K562 (cell line): ENCODE measurements around the gene GPR176. TPM values are rescaled to one million over a fixed set of nuclear protein-coding genes. Genes with fewer than 3 reads are reported as not detected.

Source experiments
- ATAC-seq: fragments of 200-7000 bp; cut with Tn5 transposase; 3 replicates; pipeline ENCODE4 v1.9.1; 2020; ENCODE audit warnings: moderate library complexity
- BruUV-seq: library from RNA; stranded (reverse); fragments of 400-500 nt; replicated peaks from 2 replicates; lab custom pipeline; 2021; lab: Mats Ljungman, UMichigan
- CTCF ChIA-PET: fragments of 300-600 bp; formaldehyde crosslinking; extraction: SDS; loops from one replicate; lab custom pipeline; 2021; ENCODE audit warnings: low intra/inter-chr PET ratio; lab: Yijun Ruan, JAX
- POLR2A ChIA-PET: fragments of 300-600, 350-650 bp; sonication (Branson Sonifier 250); formaldehyde crosslinking; extraction: SDS; loops from one replicate; lab custom pipeline; 2021; ENCODE audit warnings: antibody characterized with exemption, inconsistent platforms; lab: Yijun Ruan, JAX
- DNase-seq, 4 experiments: peaks; one replicate each; pipeline versions ENCODE4 v3.0.0 to v3.0.0-alpha.2; 2011 to 2018; ENCODE audit warnings: low spot score in 3 of 4, mixed read lengths in 3 of 4; ENCODE audit errors: extremely low read depth in 1 of 4
- FAIRE-seq: peaks from 2 replicates; lab custom pipeline; 2011; peaks lifted over from hg19 to GRCh38; lab: Jason Lieb, UNC
- H2AFZ ChIP-seq: 2 replicates; pipeline ENCODE4 v1.6.0; 2011; ENCODE audit warnings: low read depth, low read length, control low read depth, inconsistent platforms
- H3K27ac ChIP-seq: fragments of 200-600 bp; 3 replicates; pipeline ENCODE4 v1.8.0; 2011; ENCODE audit warnings: low read depth, mild to moderate bottlenecking, control low read depth, inconsistent platforms, low read length, moderate library complexity, mixed read lengths; ENCODE audit errors: extremely low read depth
- H3K27me3 ChIP-seq, 2 experiments: fragments of 300-600 bp in 1 of 2; 2 replicates in 1 of 2; 3 replicates in 1 of 2; pipeline versions ENCODE4 v1.6.0 to v1.8.0; 2011; ENCODE audit warnings: inconsistent platforms in 2 of 2, low read length in 2 of 2, mild to moderate bottlenecking in 1 of 2, mixed read lengths in 1 of 2, moderate library complexity in 1 of 2; ENCODE audit not compliant: control insufficient read depth in 2 of 2, insufficient read depth in 2 of 2
- H3K36me3 ChIP-seq: fragments of 300-600 bp; 3 replicates; pipeline ENCODE4 v1.8.0; 2011; ENCODE audit warnings: mild to moderate bottlenecking, low read length, inconsistent platforms; ENCODE audit not compliant: control insufficient read depth, insufficient read depth
- H3K4me1 ChIP-seq, 2 experiments: fragments of 200-600 bp in 1 of 2; replicated peaks in 1 of 2; 2 replicates in 1 of 2; 3 replicates in 1 of 2; pipeline versions ENCODE4 v1.5.1 to v1.8.0; 2011; ENCODE audit warnings: inconsistent platforms in 2 of 2, low read length in 2 of 2, mild to moderate bottlenecking in 1 of 2, mixed read lengths in 1 of 2, moderate library complexity in 1 of 2; ENCODE audit not compliant: control insufficient read depth in 2 of 2, insufficient read depth in 2 of 2
- H3K4me2 ChIP-seq: 2 replicates; pipeline ENCODE4 v1.6.1; 2011; ENCODE audit warnings: low read length, control low read depth, inconsistent platforms, mixed read lengths; ENCODE audit not compliant: insufficient read depth
- H3K4me3 ChIP-seq: fragments of 200-600 bp; sonication (generic), shearing (Covaris generic); 2 replicates; pipeline ENCODE4 v1.5.1; 2016; ENCODE audit warnings: control low read depth, inconsistent platforms
- H3K79me2 ChIP-seq: fragments of 200-600 bp; 3 replicates; pipeline ENCODE4 v1.8.0; 2011; ENCODE audit warnings: low read length, inconsistent platforms; ENCODE audit not compliant: control insufficient read depth, insufficient read depth
- H3K9ac ChIP-seq, 2 experiments: 2 replicates each; pipeline versions ENCODE4 v1.6.0 to v1.6.1; 2011; ENCODE audit warnings: low read depth in 2 of 2, low read length in 2 of 2, control low read depth in 1 of 2, inconsistent platforms in 1 of 2, mild to moderate bottlenecking in 1 of 2, mixed read lengths in 1 of 2; ENCODE audit not compliant: insufficient read depth in 1 of 2
- H3K9me1 ChIP-seq: one replicate; pipeline ENCODE4 v1.6.0; 2011; ENCODE audit warnings: inconsistent platforms, mild to moderate bottlenecking, low read length, moderate library complexity; ENCODE audit not compliant: control insufficient read depth, insufficient read depth
- H3K9me3 ChIP-seq: replicated peaks from 2 replicates; pipeline ENCODE4 v1.5.1; 2011; ENCODE audit warnings: low read depth, low read length, inconsistent platforms; ENCODE audit not compliant: control insufficient read depth, insufficient read depth
- H4K20me1 ChIP-seq: replicated peaks from 2 replicates; pipeline ENCODE4 v1.6.1; 2011; ENCODE audit warnings: low read length, inconsistent platforms, mixed read lengths; ENCODE audit not compliant: control insufficient read depth, insufficient read depth
- BDP1 ChIP-seq: IDR thresholded peaks from 3 replicates; pipeline ENCODE4 v1.6.1; 2011; ENCODE audit not compliant: insufficient read length, insufficient read depth
- BHLHE40 ChIP-seq: IDR thresholded peaks from 2 replicates; pipeline ENCODE4 v1.6.1; 2011; ENCODE audit warnings: low read length, improper control_type of control experiment
- ELF1 ChIP-seq: fragments of 200-800 bp; sonication (Bioruptor generic); IDR thresholded peaks from 2 replicates; pipeline ENCODE4 v1.6.1; 2016; ENCODE audit warnings: missing genetic modification characterization, missing compliant biosample characterization
- FOS ChIP-seq: IDR thresholded peaks from 3 replicates; pipeline ENCODE4 v1.6.1; 2011; ENCODE audit not compliant: insufficient read length; ENCODE audit errors: extremely low read depth
- ID3 ChIP-seq, 2 experiments: fragments of 250-450 bp in 1 of 2; fragments of 450-650 bp in 1 of 2; sonication (Bioruptor Pico) in 1 of 2; IDR thresholded peaks; 2 replicates each; pipeline versions ENCODE4 v1.6.1 to v1.8.0; 2016 to 2021; ENCODE audit warnings: mild to moderate bottlenecking in 2 of 2, moderate library complexity in 2 of 2, missing compliant biosample characterization in 1 of 2, missing genetic modification characterization in 1 of 2
- KLF13 ChIP-seq: fragments of 450-650 bp; IDR thresholded peaks from 2 replicates; pipeline ENCODE4 v1.6.1; 2016; ENCODE audit warnings: missing genetic modification characterization, low read depth, mild to moderate bottlenecking, missing compliant biosample characterization, moderate library complexity, borderline replicate concordance
- MLX ChIP-seq, 2 experiments: fragments of 450-650 bp in 1 of 2; sonication (generic) in 1 of 2; formaldehyde crosslinking; conservative IDR thresholded peaks; 2 replicates each; pipeline versions ENCODE4 v1.4.0 to v1.8.1; 2020 to 2022; ENCODE audit warnings: mild to moderate bottlenecking in 1 of 2, missing genetic modification reagents in 1 of 2
- SPI1 ChIP-seq: IDR thresholded peaks from 2 replicates; pipeline ENCODE4 v1.6.1; 2011; ENCODE audit warnings: low read depth, low read length, control low read depth, borderline replicate concordance
- ZBTB17 ChIP-seq: fragments of 450-650 bp; formaldehyde crosslinking; IDR thresholded peaks from 2 replicates; pipeline ENCODE4 v1.4.0; 2020; ENCODE audit warnings: mild to moderate bottlenecking
- ZBTB40 ChIP-seq, 2 experiments: fragments of 450-650 bp in 1 of 2; sonication (generic) in 1 of 2; formaldehyde crosslinking in 1 of 2; IDR thresholded peaks; 2 replicates each; pipeline versions ENCODE4 v1.7.1 to v1.9.0; 2016 to 2022; ENCODE audit warnings: inconsistent platforms in 1 of 2, mild to moderate bottlenecking in 1 of 2, missing genetic modification reagents in 1 of 2
- ZNF76 ChIP-seq: fragments of 250-450 bp; sonication (Bioruptor Pico); IDR thresholded peaks from 2 replicates; pipeline ENCODE4 v1.4.0; 2020; ENCODE audit warnings: mild to moderate bottlenecking, moderate library complexity, borderline replicate concordance
- WGBS: fragments of 100-300 bp; shearing (Covaris generic); methylation state at CpG from one replicate; pipeline ENCODE4 v1.1.6; 2016; ENCODE audit warnings: low coverage, mixed read lengths; ENCODE audit not compliant: insufficient coverage; ENCODE audit errors: missing lambda C conversion rate; 5-methylcytosine and 5-hydroxymethylcytosine counted together
- in situ Hi-C: fragments of 300-500 bp; cut with MboI; formaldehyde crosslinking; loops from 4 replicates; pipeline ENCODE4 v1.15.0; 2018; ENCODE audit warnings: inconsistent platforms, mixed read lengths
- intact Hi-C: fragments of 100-400 bp; cut with micrococcal nuclease; formaldehyde crosslinking; loops from 2 replicates; pipeline ENCODE4 v1.14.2; 2022
- polyA plus RNA-seq, 8 experiments: library from polyadenylated mRNA; depleted of rRNA in 4 of 8; stranded (reverse) in 5 of 8; unstranded in 3 of 8; fragments of >200 nt; fragmentation: Nextera tagmentation in 2 of 8; fragmentation: Illumina TruSeq in 1 of 8; extraction: Ambion mirVana in 2 of 8; extraction: Trizol in 1 of 8; gene quantifications; 2 replicates each; pipeline versions ENCODE4 v1.2.1 to v1.2.3, GENCODE V29; 2011 to 2014; ENCODE audit warnings: inconsistent platforms in 1 of 8, missing spikeins in 1 of 8
- total RNA-seq, 7 experiments: library from RNA; depleted of rRNA in 6 of 7; stranded (reverse); fragments of >200 nt in 6 of 7; fragmentation: Illumina TruSeq in 2 of 7; extraction: Trizol in 2 of 7; gene quantifications; 2 replicates each; pipeline versions ENCODE4 v1.2.1 to v1.2.3, GENCODE V29; 2011 to 2021; ENCODE audit warnings: low replicate concordance in 1 of 7

The GPR176 gene
- total and polyA plus RNA-seq, 9 of the 15 experiments (the other 6 are each of a cell fraction or from before 2014, with no cell fraction given), result 0.03 to 1.2 (median 0.76) TPM

- no peak for TF ChIP-seq ID3 (CRISPR knock-in tag; IDR thresholded peaks at IDR 0.05)
- TF ChIP-seq ID3 (tag; IDR thresholded peaks at IDR 0.05), result no peak
- TF ChIP-seq KLF13 (tag), result no peak
- TF ChIP-seq BHLHE40, result no peak
- no peak for TF ChIP-seq ZNF76 (CRISPR knock-in tag)
- TF ChIP-seq FOS, result no peak
- no peak for TF ChIP-seq MLX (CRISPR knock-in tag; conservative IDR thresholded peaks at IDR 0.05)
- TF ChIP-seq SPI1, result no peak
Observed at GRCh38 chr15:39834256-39834655, 85.8 kb downstream of the GPR176 start (continued).

GRCh38 chr15:39833515-39833981 lies 86.5 kb downstream of the GPR176 start:
- no peaks in the 10 kb centered on the region for H3K4me1 ChIP-seq
- intact Hi-C loops, result no loop called here
- H3K4me2 ChIP-seq, result no peak overlapping the region
- no peak overlapping the region for H3K9ac ChIP-seq
- H3K36me3 ChIP-seq, result no peaks in the 10 kb centered on the region
- FAIRE-seq (no peak), ATAC-seq (no peak), DNase-seq (no peak)
- no TSS peak for BruUV-seq
- no peak overlapping the region for H3K4me3 ChIP-seq
- H2AFZ ChIP-seq, result no peak overlapping the region
- CTCF ChIA-PET, result no interaction called here
- H3K79me2 ChIP-seq, result no peaks in the 10 kb centered on the region
- no peak overlapping the region for H3K27ac ChIP-seq
- H3K9me3 ChIP-seq, result no peaks in the 10 kb centered on the region
- POLR2A ChIA-PET, result no interaction called here
- in situ Hi-C loops, result no loop called here
- 0% methylated on average over 3 of the region's 3 CpGs for WGBS
- no peaks in the 10 kb centered on the region for H4K20me1 ChIP-seq
- no peaks in the 10 kb centered on the region for H3K9me1 ChIP-seq
- H3K27me3 ChIP-seq, result peaks cover 3 to 10% of the 10 kb centered on the region in 2 experiments; a peak in 2 of 5 replicates
- no peak for TF ChIP-seq BDP1
- no peak for TF ChIP-seq ZBTB40 (IDR thresholded peaks at IDR 0.05)
- no peak for TF ChIP-seq ZBTB40 (CRISPR knock-in tag; IDR thresholded peaks at IDR 0.05)
- no peak for TF ChIP-seq ELF1 (tag)
- TF ChIP-seq ZBTB17, result no peak
